Stimulated activated CD4-positive, alpha-beta T cell treated with anti-CD3 and anti-CD28 coated beads, Interleukin-2, amount 100 ng/mL, for 4 hours (primary cell): ENCODE measurements around the gene ALDH3B2.
"Not testable (repeated sequence)": the region's sequence is repeated elsewhere in the genome, so short reads cannot be mapped to it uniquely, and the experiment has no call there.

Experiments
- DNase-seq: peaks from one replicate; pipeline ENCODE4 v3.0.0-alpha.2; 2020; ENCODE audit warnings: low read depth

The ALDH3B2 gene

DNA sequence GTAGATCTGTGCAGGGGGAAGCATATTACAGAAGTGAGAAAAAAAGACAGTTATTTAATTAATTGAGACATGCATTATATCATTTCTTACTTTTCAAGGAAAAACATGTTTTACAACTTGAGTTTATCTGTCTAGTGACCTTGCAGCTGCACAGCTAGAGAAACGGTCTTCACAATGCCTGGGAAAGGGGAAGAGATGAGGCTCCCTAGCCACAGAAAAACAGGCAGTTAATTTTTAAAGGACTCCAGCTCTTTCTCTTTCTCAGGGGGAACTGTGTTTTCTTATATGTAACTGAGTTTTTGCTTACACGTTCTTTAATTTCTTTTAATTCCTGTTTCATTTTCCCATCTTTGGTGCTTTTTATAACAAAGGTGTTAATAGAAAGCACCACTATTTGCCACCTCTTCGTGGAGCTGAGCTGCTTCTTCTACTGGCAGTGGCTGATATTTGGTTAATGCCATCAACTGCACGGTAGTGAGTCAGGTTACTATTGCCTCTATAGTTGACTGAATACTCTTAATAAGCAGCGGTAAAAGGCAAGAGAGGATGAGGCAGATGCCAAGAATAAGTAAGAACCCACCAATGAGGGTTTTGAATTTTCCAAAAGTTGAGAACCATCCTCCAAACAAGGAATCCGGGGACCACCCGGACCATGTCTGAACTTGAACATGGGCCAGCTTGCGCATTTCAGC lies 11.4 kb upstream of the ALDH3B2 start:
- not testable (repeated sequence) for DNase-seq

DNA sequence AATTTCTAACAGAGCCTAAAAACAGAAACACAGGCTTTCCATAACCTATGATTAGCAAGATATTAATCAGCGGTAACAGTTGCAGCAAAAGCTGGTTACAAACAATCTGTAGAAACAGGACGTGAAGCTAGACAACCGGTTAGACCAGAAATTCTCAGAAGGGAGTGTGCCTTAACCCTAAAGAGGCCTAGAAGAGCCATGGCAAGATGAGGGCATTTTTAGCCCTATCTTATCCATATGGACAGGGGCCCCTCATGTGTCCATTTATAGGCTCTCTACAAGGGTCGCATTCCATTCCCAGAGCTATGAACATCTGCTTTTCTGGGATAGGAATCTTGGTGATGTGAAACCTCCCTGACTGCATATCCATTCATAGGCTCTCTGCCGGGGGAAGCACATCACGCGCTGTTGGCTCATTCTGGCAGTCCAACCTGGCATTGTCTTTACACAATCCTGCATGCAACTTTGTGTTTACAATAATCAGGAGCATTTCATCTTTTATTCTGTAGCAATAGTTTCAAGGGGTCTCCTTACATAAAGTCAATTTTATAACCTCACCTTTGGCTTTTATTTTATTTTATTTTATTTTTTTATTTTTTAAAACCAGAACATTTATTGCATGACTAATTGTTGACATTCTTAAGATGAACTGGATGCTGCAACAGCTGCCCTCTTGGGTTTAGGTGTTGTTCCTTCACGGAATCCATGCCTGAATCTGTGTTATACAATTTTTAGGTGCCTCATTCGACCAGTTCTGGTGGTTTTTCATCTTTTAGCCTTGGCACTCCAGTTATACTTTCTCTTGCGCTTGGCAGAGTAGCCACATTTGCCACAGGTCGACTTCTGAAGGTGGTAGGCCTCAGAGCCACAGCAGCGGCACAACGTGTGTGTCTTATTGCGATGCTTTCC lies 8.0 kb upstream of the ALDH3B2 start:
- not testable (repeated sequence) for DNase-seq

DNA sequence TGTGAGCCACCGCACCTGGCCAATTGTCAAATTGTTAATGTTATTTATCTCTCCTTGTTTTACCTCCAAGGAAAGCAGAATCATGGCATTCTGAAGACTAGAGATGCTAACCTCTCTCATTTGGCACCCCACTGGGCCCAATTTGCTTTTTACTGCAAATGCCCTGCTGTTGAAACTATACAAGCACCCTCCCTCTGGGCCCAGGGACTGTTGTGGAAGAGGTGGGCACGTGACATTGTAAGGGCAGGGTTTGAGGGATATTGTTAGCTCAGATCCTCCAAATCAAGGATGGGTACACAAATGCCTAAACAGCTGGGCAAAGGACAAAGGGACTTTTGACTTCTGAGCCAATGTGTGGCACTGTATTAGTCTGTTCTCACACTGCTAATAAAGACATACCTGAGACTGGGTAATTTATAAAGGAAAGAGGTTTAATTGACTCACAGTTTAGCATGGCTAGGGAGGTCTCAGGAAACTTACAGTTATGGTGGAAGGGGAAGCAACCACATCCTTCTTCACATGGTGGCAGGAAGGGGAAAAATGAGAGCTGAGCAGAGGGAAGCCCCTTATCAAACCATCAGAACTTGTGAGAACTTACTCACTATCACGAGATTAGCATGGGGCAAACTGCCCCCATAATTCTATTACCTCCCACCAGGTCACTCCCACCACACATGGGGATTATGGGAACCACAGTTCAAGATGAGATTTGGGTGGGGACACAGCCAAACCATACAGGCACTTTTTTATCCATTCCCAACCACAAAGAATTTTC lies 6.5 kb upstream of the ALDH3B2 start:
- no peak for DNase-seq

DNA sequence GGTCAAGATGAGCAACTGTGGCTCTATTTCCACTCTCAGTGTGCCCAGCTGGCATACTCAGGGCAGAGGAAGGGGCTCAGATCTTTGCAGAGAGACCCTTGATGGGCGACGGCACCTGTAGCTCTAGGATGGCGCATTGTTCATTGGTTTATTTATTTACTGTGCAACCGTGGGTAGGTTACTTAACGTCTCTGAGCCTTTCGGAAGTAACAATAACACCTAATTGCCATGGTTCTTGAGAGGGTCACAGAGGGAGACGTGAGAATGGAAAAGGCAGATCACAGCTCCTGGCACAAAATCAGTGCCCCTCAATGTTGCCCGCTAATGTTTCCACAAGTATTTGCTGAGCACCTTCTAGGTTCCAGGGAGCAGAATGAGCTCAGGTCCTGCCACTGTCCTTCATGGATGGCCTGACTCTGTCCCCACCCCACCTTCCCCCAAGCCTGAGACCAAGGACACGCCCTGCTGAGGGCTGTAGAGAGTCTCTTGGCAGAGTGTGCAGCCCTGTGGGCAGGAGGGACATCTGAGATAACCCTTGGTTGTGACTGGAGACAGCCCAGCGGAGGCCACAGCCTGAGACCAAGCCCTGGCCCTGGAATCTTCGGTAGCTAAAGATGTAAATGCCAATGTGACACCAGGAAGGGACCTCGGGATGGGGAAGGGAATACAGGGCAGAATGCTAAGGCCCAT lies 780 bp upstream of the ALDH3B2 start:
- DNase-seq = no peak

DNA sequence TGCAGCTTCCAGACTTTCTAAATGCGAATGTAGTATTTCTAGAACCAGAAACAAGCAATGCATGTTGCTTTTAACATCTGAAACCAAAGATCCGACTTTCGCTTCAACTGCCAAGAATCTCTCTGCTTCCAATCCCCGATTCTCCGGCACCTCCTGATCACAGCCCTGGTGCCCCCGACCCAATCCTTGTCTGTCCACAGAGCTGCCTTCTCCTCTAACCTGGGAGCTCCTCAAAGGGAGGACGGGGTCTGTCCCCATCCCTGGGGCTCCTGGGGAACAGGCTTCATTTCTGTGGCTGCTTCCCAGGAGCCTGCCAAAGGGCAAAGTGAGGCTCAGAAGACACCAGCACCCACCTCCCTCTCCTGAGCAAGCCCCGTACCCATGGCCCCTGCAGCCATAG lies 521 bp downstream of the ALDH3B2 start:
- no peak for DNase-seq

DNA sequence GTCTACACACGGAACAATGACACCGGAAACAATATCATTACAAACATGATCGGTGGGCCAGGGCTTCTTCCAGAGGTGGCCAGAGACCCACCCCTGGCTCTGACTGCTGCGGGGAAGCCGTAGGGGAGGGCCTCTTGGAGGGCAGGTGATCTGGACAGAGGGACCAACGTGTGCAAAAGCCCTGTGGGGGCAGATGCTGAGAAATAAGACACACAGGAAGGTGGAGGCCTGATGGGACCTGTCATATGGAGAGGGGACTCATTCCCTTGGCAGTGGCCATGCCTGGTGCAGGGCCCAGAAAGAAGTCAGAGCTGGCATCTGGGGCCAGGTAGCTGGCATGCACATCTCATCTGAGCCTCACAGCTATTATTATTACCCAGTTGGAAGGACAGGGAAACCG lies 1.1 kb downstream of the ALDH3B2 start:
- DNase-seq = no peak

DNA sequence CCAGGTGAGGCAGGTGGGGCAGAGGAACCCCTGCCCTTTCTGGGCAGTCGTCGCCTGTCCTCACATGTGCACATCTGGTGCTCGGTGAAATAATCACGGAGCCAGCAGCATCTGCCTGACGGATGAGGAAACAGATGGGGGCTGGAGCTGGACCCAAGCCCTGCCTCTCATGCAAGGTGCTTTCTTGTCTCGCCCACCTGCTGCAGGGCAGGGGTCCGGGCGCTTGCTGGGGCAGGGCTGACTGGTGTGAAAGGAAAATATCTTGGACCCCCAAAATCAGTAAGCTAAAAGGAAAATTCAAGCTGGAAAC lies 3.3 kb downstream of the ALDH3B2 start:
- no peak for DNase-seq

DNA sequence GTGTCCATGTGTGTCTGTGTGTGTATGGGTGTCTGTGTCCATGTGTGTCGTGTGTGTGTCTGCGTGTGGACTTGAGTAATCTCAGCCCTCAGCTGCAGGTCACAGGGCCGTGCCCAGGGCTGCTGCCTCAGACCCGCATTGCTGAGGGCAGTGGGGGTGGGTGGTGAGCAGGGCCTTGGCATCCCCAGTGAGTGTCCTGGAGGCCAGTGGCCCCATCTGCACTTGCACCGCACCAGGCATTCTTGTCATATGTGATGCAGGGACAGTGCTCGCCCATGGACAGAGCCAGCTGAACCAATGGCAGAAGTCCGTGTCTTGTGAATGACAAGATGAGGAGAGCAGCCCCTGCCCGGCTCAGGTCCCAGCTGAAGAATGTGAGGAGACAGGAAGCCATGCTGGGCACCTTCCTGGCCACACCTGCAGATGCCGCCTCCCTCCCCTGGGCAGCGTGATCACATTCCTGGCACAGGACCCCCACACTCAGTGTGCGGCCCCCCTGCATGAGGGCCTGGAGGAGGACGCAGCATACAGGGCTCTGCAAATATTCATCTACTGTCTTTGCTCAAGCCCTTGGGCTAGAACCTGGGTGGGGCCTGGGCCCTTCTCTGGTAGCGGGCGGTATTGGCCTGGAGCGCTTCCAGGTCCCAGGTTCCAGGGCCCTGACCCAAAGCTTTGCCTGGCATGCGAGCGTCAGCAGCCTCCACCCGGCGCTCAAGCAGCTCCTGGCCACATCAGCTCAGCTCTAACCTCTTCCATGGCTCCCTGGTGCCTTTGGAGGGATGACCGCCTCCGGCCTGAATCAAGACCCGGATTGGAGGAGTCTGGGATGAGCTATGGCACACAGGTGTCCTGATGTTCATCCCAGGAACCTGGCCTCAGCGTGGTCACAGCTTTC lies 3.9 kb downstream of the ALDH3B2 start:
- no peak for DNase-seq

DNA sequence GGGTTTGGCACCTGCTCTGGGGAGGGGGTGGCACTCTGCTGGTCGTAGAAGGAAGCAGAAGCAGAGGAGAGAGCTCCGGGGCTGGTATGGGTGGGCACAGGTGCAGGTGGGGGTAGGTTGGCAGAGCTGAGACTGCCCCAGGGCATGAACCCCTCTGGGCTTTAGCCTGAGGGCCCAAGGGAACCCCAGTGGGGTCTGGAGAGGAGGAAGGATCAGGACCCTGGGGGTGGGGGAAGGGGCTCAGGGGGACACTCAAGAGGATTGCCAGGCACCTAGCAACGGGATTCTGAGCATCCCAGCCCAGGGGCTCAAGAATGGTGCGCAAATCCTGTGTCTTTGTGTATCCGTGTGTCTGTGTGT lies 6.3 kb downstream of the ALDH3B2 start:
- DNase-seq = no peak

DNA sequence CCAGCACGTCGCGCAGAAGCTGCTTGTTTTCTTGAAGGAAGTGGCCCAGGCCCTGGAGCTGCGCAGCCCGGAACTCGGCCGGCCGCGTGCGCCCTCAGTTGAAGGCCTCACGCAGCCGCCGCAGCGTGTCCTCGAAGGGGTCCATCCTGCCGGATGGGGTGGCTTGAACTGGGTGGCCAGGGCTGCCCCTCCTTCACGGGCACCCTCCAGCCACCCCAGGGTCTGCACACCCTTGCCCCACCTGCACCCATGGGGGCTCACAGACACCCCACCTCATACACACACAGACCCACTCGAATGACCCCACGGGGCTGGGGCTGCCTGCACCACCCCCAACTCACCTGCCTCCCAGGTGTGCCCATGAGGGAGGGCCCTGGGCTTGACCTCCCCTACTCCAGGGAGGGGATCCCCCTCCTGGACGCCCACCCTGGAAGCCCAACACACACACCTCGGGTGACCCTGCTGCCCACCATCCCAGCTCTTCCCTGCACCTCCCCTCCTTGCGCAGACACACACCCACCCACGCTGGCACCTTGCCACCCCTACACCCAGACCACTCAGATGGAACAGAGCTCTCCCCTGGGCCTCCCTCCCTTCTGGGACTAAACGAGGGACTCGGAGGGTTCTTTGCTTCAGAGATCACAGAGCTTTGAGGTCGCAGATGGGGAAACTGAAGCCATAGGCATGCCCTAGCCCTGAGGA lies 6.8 kb downstream of the ALDH3B2 start:
- DNase-seq = no peak

DNA sequence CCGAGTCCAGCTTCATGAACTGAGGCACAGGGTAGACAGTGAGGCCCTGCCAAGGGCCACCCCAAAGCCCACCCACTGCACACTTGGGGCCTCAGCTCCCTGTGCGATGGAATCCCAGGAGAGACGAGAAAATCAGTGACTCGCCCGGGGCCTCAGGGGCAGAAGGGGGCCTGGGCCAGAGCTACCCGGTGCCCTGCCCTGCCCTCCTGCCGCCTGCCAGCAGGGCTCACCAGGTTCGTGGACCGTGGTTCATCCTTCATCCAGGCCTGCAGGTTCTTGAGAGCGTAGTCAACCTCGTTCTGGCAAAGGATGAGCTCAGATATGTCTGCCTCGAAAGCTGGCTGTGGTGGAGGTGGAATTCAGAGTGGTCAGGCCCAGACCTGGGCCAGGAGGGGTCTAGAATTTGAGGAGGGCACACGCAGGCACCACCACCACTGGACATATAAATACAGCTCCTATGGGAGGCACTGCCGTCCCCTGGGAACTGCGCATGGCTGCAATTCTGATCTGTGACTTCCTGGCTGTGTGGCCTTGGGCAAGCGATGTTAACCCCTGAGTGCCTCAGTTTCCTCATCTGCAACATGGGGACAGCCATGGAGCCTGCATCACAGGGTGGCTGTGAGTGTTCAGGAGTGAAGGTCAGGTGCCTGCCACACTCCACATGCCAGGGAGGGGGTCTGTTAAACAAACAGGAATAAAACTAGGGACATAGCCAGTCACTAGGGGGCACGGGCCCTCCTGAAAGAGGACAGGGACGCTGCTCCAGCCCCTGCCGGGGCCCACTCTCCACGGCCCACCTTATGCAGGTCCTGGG lies 7.5 kb downstream of the ALDH3B2 start:
- no peak for DNase-seq

- DNase-seq = no peak
Measured at GRCh38 chr11:67666303-67666645, 8.1 kb downstream of the ALDH3B2 start.

DNA sequence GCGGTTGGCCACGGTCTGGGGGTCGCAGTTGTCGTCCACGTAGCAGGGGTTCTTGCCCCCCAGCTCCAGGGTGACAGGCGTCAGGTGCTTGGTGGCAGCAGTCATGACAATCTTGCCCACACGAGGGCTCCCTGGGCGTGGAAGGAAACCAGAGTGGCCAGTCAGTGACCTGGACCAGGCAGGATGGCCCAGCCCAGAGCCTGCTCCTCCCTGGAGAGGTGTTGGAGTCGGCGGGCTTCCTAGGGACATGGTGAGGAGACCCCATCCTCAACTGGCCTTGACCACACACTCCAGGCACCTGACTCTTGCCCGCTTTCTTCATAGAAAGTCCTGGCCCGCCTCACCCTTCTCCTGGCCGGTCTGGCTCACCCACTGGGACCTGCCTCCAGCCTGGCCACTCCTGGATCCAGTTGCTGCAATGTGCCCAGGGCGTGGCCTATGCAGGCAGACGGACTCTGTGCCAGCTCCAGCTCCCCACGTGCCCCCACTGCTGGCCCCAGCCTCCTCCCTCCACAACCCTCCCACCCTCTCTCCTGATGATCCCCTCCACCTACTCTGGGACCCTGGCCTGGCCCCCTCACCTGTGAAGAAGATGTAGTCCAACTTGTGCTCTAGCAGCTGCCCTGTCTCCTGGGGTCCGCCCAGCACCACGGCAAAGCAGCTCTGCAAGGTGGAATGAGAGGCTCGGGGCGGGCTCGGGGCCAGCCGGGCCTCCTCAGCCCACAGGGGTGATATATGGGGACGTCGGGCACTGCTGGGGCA lies 8.7 kb downstream of the ALDH3B2 start:
- no peak for DNase-seq

GRCh38 chr11:67664696-67665540 lies 9.5 kb downstream of the ALDH3B2 start:
- no peak for DNase-seq

DNA sequence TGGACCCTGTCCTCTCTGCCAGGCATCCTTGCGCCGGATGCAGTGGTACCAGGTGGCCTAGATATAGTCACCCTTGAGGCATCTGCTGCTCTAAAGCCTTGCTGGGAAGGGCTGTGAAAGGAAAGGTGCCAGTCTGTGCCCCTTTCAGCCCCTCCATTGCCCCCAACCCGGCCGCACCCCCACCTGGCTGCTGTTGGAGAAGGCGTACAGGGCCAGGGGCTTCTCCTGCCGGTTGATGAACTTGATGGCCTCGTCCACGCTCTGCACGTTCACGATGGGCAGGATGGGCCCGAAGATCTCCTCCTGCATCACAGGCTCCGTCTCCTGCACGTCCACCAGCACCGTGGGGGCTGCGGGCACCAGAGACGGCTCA lies 10.2 kb downstream of the ALDH3B2 start:
- no peak for DNase-seq

- no peak for DNase-seq
Measured at GRCh38 chr11:67663532-67664212, 10.8 kb downstream of the ALDH3B2 start.

DNA sequence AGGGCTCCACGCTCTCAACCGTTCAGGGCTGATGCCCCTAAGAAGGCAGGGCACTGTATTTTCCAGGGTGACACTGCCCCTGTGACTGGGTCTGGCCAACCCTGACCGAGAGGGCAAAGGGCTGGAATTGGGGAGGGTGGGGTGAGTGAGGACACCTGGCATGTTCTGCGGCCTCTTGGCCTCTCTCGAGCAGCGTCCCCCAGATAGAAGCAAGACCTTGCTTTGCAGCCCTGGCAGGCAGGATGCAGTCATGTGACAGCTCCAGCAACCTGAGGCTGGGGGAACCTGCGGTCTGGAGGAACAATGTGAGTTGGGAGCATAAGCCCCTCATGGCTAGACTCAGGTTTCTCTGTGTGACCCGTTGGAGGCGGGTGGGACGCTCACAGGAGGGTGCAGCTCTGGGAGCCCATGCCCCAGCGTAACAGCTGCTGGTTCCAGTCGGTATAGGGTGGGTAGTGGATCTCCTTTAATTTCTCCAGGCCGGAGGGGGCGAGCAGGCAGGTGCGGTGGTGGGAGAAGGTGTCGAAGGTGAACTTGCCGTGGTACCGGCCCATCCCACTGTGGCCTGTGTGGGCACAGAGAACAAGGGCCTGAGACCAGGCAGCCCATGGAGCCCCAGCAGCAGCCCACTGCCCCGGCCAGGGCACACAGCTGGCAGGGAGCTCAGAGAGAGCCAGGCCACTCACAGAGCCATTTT lies 11.4 kb downstream of the ALDH3B2 start:
- DNase-seq = no peak
